ENCODE measurements around the gene UNC13B. TPM values are rescaled to one million over a fixed set of nuclear protein-coding genes. Genes with fewer than 3 reads are reported as not detected.

The UNC13B gene
- total and polyA plus RNA-seq, 2 of the 8 experiments (the other 6 are each of a cell fraction or from before 2014, with no cell fraction given) = 23.1 to 51.7 TPM

GRCh38 chr9:35179347-35180280 lies 17.8 kb downstream of the UNC13B start:
- Histone ChIP-seq H2AFZ (ENCODE audit: low read length) (no peak overlapping the region), H2BK120ac (replicated peaks; ENCODE audit: low read depth, low read length) (no peak overlapping the region), H3K18ac (ENCODE audit: extremely low read depth, low read length) (no peak overlapping the region), H3K4ac (replicated peaks; ENCODE audit: insufficient read length, low read depth, low read length) (no peak overlapping the region), H3K79me2 (ENCODE audit: control insufficient read depth in 1 of 2, insufficient read depth in 2 of 2, low read length in 2 of 2) (peaks cover 0 to 10% of the 10 kb centered on the region in 2 experiments; a peak in 2 of 4 replicates), H3K27me3 (replicated peaks in 1 of 4; ENCODE audit: control insufficient read depth in 3 of 4, extremely low read depth in 1 of 4, insufficient read depth in 3 of 4, low read length in 3 of 4) (no peaks in the 10 kb centered on the region), H3K23me2 (ENCODE audit: low read depth, low read length) (no peaks in the 10 kb centered on the region), H3K23ac (ENCODE audit: insufficient read length) (no peak overlapping the region), H4K91ac (replicated peaks; ENCODE audit: insufficient read length, low read length) (no peak overlapping the region), H2BK15ac (ENCODE audit: low read length) (no peak overlapping the region), H4K5ac (ENCODE audit: insufficient read length, low read depth, low read length) (no peak overlapping the region), H3K9me3 (ENCODE audit: insufficient read depth in 2 of 2, low read depth in 1 of 2, low read length in 1 of 2) (peaks cover 11 to 24% of the 10 kb centered on the region in 2 experiments), H2BK20ac (ENCODE audit: low read length) (no peak overlapping the region), H3K56ac (replicated peaks; ENCODE audit: insufficient read length, low read depth, low read length) (no peak overlapping the region), H3K4me1 (replicated peaks in 1 of 4; ENCODE audit: control insufficient read depth in 3 of 4, insufficient read depth in 4 of 4, low read length in 3 of 4) (no peaks in the 10 kb centered on the region), H3K9ac (replicated peaks in 1 of 4; ENCODE audit: extremely low read depth in 1 of 4, low read depth in 3 of 4, low read length in 3 of 4) (no peak overlapping the region), H3K36me3 (ENCODE audit: control insufficient read depth in 2 of 4, insufficient read depth in 4 of 4, low read length in 3 of 4) (peaks cover 0 to 14% (median 0%) of the 10 kb centered on the region in 4 experiments; a peak in 1 of 8 replicates), H3K14ac (ENCODE audit: insufficient read length) (no peak overlapping the region), H3K27ac (ENCODE audit: low read depth, low read length) (no peak overlapping the region), H2BK5ac (ENCODE audit: low read depth, low read length) (no peak overlapping the region), H4K8ac (ENCODE audit: extremely low read depth, insufficient read depth, low read length) (no peak overlapping the region), H4K20me1 (replicated peaks in 1 of 2; ENCODE audit: control insufficient read depth in 1 of 2, insufficient read depth in 2 of 2, low read length in 2 of 2) (no peaks in the 10 kb centered on the region), H3K79me1 (ENCODE audit: low read depth, low read length) (no peaks in the 10 kb centered on the region), H3K4me3 (ENCODE audit: extremely low read depth in 1 of 4, insufficient read depth in 2 of 4, low read depth in 3 of 4, low read length in 4 of 4) (no peak overlapping the region), H3K4me2 (ENCODE audit: insufficient read depth in 1 of 2, low read depth in 2 of 2, low read length in 2 of 2) (no peak overlapping the region), H2BK12ac (ENCODE audit: low read depth, low read length) (no peak overlapping the region), H2AK5ac (ENCODE audit: low read depth, low read length) (no peak overlapping the region)
- no peak for DNase-seq (ENCODE audit: low read depth in 1 of 2, low spot score in 2 of 2)
- ChIA-PET POLR2A (ENCODE audit: partially characterized antibody) (no interaction called here), CTCF (ENCODE audit: partially characterized antibody) (no interaction called here)
- TF ChIP-seq SIN3A (conservative IDR thresholded peaks at IDR 0.05 in 1 of 2, IDR thresholded peaks at IDR 0.05 in 1 of 2; ENCODE audit: low read depth in 1 of 2, low read length in 2 of 2) (no peak), KDM4A (IDR thresholded peaks at IDR 0.05; ENCODE audit: low read depth, low read length, severe bottlenecking) (no peak), SUZ12 (IDR thresholded peaks at IDR 0.05; ENCODE audit: low read length) (no peak), SP1 (IDR thresholded peaks at IDR 0.05; ENCODE audit: low read depth, low read length) (no peak), EGR1 (IDR thresholded peaks at IDR 0.05; ENCODE audit: borderline replicate concordance, low read depth, low read length) (no peak), KDM1A (IDR thresholded peaks at IDR 0.05; ENCODE audit: borderline replicate concordance, low read length) (no peak), CHD1 (IDR thresholded peaks at IDR 0.05; ENCODE audit: low read depth, low read length) (no peak), SIX5 (IDR thresholded peaks at IDR 0.05; ENCODE audit: low read depth, low read length) (no peak), TAF1 (IDR thresholded peaks at IDR 0.05; ENCODE audit: low read depth, low read length) (no peak), JUND (IDR thresholded peaks at IDR 0.05; ENCODE audit: low read length) (no peak), NANOG (IDR thresholded peaks at IDR 0.05; ENCODE audit: insufficient read depth, low read depth, low read length, poor library complexity, severe bottlenecking) (no peak)
- TF ChIP-seq, protein P1, sequence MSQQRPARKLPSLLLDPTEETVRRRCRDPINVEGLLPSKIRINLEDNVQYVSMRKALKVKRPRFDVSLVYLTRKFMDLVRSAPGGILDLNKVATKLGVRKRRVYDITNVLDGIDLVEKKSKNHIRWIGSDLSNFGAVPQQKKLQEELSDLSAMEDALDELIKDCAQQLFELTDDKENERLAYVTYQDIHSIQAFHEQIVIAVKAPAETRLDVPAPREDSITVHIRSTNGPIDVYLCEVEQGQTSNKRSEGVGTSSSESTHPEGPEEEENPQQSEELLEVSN (IDR thresholded peaks at IDR 0.05) = no peak
- WGBS, 2 experiments (ENCODE audit: extremely low coverage in 1 of 2, insufficient coverage in 1 of 2, insufficient read length in 1 of 2, insufficient replicate concordance in 2 of 2, low coverage in 1 of 2, low lambda C conversion rate in 2 of 2, missing lambda C conversion rate in 1 of 2) = 87 to 100% methylated on average over 1 to 4 of the region's 4 CpGs
- FAIRE-seq = no peak
